A549 (cell line): ENCODE data around the gene OSCAR.

Experiments
- ESRRA ChIP-seq: fragments of 150-350 bp; IDR thresholded peaks from 2 replicates; pipeline ENCODE4 v1.6.1; 2014; ENCODE audit warnings: mild to moderate bottlenecking, low read length, borderline replicate concordance
- POLR2A ChIP-seq: IDR thresholded peaks from 2 replicates; pipeline ENCODE4 v1.6.1; 2012; ENCODE audit warnings: mild to moderate bottlenecking, low read length
- TF ChIP-seq, protein P1 (sequence below): IDR thresholded peaks from 2 replicates; pipeline ENCODE4 v1.6.1; 2012

DNA sequence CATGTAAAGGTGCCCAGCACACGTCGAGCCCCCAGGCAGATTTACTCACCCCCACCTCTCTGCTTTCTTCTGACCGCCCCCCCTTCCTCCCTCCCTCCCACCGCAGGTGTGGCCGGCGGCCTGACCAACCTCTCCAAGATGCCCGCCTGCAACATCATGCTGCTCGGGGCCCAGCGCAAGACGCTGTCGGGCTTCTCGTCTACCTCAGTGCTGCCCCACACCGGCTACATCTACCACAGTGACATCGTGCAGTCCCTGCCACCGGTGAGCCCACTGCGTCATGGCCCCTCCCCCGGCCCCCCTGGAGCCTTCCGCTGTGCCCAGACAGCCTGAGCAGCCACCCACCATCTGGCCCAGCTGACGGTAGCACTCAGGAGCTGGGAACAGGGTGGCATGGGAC is 23.8 kb upstream of the OSCAR start:
- TF ChIP-seq ESRRA: no peak
- TF ChIP-seq, protein P1, sequence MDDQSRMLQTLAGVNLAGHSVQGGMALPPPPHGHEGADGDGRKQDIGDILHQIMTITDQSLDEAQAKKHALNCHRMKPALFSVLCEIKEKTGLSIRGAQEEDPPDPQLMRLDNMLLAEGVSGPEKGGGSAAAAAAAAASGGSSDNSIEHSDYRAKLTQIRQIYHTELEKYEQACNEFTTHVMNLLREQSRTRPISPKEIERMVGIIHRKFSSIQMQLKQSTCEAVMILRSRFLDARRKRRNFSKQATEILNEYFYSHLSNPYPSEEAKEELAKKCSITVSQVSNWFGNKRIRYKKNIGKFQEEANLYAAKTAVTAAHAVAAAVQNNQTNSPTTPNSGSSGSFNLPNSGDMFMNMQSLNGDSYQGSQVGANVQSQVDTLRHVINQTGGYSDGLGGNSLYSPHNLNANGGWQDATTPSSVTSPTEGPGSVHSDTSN: no peak
- TF ChIP-seq POLR2A: no peak
